Mucosa of gallbladder (tissue), 1 donor: ENCODE measurements around the gene CDIPT. TPM values are rescaled to one million over a fixed set of nuclear protein-coding genes. Genes with fewer than 3 reads are reported as not detected.
"Not testable (repeated sequence)": the region's sequence is repeated elsewhere in the genome, so short reads cannot be mapped to it uniquely, and the experiment has no call there.

ENCODE experiments used
- DNase-seq: peaks from one replicate; pipeline ENCODE4 v3.0.0-alpha.2; 2020; ENCODE audit warnings: low spot score
- total RNA-seq: library from RNA; stranded (reverse); gene quantifications from one replicate; pipeline ENCODE4 v1.2.1, GENCODE V29; 2021
- donor health status: DM: no; HTN: no; CAD: no.

The CDIPT gene
- total RNA-seq, 1 donor from 2014 or later: 110 TPM

DNA sequence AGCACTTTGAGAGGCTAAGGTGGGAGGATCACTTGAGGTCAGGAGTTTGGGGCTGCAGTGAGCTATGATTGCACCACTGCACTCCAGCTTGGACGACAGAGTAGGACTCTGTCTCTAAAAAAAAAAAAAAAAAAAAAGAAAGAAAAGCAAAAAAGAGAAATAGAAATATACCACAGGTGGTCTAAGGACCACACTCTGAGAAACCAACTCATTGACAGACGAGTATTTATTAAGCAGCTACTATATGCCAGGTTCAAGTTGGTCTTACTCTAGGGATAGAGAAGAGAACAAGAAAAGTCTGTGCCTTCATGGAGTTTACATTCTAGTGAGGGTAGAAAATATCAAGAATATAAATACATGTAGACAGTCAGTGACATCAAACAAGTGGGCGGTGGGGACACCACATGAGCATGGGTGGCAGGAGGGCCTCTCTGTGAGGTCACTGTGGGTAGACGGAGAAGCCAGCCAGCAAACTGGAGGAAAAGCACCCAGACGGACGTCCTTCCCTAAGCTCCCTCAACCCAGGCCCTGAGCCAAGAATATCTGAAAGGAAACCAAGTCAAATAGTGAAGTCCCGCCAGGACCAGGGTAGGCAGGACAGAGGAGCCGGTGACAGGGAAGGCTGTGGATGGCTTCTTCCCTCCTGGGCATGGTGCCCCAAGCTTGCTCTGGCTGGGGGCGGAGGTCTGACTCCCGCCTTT lies 4.7 kb downstream of the CDIPT start:
- no peak for DNase-seq

GRCh38 chr16:29857133-29857760 lies 5.8 kb downstream of the CDIPT start:
- DNase-seq: no peak

GRCh38 chr16:29854520-29855100 lies 8.4 kb downstream of the CDIPT start:
- DNase-seq: no peak

DNA sequence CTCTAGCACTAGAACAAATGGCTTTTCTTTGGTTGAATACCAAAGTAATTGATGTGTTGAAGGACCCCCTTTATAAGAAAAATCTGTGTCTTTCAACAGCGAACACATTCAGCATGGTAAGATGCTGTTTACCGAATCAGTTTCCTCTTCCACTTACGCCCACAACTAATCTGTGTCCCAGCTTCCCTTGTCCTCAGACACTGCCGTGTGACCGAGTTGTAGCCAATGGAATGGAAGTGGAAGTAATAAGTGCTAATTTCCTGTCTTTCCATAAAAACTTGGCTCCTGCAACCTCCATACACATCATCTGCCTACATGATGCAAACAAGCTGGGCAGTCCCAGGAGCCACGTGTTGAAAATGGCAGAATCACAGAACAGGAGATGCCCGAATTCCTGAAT lies 10.4 kb downstream of the CDIPT start:
- DNase-seq: no peak

DNA sequence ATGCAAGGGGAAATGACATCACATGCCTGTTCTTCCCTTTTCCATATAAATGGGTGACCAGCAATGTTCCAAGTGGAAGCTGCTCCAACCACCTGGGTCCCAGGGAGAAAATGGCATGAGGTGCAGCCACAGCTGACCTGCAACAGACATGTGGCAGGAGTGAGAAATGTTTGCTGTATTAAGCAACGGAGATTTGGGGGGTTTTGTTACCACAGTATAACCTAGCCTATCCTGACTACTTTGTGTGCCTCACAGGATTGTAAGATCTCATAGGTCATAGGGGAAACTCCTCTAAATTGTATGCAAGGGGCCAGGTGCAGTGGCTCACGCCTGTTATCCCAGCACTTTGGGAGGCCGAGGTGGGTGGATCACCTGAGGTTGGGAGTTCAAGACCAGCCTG lies 12.0 kb downstream of the CDIPT start:
- no peak for DNase-seq

- DNase-seq: no peak
Measured at GRCh38 chr16:29849505-29849904, 13.5 kb downstream of the CDIPT start.

DNA sequence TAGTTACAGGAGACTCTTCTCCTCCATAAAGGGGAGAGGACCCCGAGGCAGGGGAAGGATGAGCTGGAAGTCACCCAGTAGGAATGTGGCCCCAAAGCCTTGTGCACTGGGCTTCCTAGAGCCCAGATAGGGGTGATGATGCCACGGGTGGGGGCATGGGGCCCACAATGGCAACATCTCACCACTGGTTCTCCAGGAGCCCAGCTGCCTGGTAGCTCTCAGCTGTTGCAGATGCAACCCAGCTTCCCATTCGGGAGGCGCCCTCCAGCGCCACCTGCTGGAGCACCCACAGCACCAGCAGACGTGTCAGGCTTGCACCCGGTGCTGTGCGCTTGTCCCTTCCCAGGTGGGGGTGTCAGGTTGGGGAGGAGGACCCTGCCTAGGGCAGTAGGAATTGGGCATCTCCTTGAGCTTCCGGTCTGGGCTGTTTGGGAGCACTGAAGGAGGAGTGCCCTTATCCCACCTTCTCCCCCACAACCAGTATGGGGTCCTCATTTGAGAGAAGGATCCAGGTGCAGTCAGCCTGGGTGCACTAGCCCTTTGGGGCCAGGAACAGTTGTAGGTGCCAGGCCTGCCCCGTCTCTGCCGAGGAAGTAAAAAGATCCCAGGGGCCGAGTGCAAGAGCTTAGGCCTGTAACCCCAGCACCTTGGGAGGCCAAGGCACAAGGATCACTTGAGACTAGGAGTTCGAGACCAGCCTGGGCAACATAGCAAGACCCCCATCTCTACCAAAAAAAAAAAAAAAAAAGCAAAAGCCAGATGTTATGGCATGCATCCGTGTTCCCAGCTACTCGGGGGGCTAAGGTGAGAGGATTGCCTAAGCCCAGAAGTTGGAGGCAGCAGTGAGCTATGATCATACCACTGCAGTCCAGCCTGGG lies 14.4 kb downstream of the CDIPT start:
- DNase-seq: peak; percentile 77

GRCh38 chr16:29845656-29846055 lies 17.4 kb downstream of the CDIPT start:
- DNase-seq: no peak

- no peak for DNase-seq
Measured at GRCh38 chr16:29844575-29845331, 18.3 kb downstream of the CDIPT start.

DNA sequence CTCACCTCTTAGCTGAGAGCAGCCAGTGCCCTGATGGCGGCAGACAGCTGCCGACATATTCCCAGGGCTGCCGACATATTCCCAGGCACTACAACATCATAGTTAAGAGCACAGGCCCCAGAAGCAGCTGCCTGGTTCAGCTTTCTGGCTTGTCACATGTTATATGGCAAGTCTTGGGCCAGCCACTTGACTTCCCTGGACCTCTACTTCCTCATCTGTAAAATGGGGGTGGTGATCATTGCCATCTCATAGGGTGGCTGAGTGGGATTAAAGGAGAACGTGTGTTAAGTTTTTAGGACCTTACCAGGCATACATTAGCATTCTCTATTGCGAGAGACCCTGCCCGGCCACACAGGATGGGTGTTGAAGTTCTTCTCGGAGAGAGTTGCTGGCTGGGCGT lies 19.1 kb downstream of the CDIPT start:
- DNase-seq: no peak

- no peak for DNase-seq
Measured at GRCh38 chr16:29842732-29843346, 20.2 kb downstream of the CDIPT start.

GRCh38 chr16:29841631-29842030 lies 21.4 kb downstream of the CDIPT start:
- DNase-seq: no peak

- DNase-seq: no peak
Measured at GRCh38 chr16:29840240-29840639, 22.8 kb downstream of the CDIPT start.

DNA sequence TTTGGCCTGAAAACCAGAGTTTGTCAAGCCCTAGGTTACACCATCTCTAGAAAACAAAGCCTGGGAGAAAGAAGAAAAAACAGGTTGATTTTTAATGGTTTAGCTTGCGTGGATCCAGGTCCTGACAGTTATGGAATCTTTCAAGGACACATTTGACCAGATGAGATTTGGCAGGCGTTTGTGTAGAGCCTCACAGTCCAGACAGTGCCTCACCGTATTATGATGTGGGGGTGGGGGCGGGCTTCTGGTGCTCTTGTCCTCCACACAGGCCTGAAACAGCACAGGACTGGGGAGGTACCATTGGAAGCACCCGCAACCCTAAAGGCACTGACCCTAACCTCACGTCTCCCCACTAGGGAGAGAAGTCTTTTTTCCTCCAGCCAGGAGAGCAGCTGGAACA lies 23.2 kb downstream of the CDIPT start:
- DNase-seq: no peak

DNA sequence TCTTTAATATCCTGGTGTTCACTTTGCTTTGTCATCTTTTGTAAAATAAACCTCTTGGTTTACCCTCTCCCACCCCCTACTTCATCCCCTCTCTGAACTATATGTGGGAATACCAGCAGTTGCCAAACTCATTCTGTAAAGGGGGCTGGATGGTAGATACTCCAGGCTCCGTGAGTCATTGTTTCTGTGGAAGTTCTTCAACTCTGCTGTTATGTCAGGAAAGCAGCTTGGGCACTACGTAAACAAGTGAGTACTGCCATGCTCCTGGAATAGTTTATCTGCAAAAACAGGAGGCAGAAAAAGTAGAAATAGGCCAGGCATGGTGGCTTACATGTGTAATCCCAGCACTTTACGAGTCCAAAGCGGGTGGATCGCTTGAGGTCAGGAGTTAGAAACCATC lies 25.2 kb downstream of the CDIPT start:
- no peak for DNase-seq

DNA sequence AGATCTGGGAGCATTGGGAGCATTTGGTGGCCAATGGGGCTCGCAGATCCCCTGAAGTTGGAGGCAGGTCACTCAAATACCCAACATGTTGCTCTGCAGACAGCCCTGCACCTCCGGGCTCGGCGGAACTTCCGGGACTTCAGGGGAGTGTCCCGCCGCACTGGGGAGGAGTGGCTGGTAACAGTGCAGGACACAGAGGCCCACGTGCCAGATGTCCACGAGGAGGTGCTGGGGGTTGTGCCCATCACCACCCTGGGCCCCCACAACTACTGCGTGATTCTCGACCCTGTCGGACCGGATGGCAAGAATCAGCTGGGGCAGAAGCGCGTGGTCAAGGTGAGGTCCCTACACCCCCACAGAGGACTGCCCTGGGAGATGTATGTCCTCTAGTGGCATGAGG lies 26.4 kb downstream of the CDIPT start:
- no peak for DNase-seq

- no peak for DNase-seq
Measured at GRCh38 chr16:29835926-29836325, 27.1 kb downstream of the CDIPT start.

DNA sequence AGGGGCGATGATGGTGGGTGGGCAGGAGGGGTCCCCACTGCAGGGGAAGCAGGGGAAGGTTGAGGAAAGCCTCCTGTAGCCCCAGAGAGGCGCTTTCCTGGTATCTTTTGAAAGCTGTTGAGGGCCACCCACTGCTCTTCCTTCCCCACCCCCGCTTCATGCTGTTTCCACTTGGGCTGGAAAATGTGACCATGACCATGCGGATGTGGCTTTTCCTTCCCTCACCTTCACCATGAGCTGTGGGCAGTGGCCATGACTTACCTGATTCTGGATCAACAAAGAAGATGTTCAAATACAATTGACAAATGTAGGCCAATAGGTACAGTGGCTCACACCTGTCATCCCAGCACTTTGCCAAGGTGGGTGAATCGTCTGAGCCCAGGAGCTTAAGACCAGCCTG lies 28.9 kb downstream of the CDIPT start:
- DNase-seq: no peak

DNA sequence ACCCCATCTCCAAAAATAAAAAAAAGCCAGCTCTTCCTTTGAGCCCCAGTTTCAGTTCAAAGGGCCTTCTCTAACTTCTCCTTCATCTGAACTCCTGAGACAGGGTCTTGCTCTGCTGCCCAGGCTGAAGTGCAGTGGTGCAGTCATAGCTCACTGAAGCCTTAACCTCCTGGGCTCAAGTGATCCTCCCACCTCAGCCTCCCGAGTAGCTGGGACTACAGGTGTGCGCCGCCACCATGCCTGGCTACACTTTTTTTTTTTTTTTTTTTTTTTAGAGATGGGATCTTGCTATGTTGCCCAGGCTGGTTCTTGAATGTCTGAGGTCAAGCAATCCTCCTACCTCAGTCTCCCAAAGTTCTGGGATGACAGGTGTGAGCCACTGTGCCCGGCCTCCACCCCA lies 29.8 kb downstream of the CDIPT start:
- not testable (repeated sequence) for DNase-seq

DNA sequence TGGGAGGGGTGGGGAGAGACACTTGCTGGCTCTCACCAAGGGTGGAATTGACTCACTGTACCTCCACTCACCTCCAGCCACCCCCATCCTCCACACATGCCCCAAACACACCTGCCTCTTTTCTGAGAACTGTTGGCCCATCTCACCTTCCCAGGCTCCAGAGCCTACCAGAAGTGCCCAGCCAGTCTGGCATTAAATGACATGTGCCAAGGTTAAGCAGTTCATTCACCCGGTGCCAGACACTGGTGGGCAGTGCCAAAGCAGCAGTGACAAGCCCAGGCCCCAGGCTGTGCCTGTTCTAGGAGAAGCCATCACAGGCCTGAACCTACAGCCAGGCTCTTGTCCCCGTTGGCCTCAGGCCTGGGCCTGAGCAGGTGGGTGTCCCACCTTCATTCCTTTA lies 31.5 kb downstream of the CDIPT start:
- no peak for DNase-seq

- no peak for DNase-seq
Measured at GRCh38 chr16:29830774-29831173, 32.3 kb downstream of the CDIPT start.
